8988T (cell line): ENCODE measurements around the gene GALNT2.

Experiments used
- DNase-seq: peaks from one replicate; pipeline ENCODE4 v3.0.0; 2011

Gene GALNT2

DNA sequence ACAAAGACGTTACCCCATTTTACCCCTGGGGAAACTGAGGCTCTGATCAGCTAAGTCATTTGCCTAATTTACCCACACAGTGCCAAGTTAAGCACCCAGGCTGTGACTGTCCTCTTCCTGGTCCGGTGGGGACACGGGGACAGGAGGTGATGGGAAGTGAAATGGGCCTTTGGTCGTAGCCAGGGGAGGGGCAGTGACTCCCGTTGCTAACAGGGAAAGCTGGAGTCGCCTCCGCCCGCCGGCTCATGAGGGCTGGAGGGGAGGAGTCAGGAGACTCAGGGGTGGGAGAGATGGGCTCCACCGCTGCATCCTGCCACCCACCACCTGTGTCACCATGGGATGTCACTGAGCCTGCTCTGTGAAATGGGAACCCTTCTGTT, 219.8 kb downstream of the GALNT2 start:
- no peak for DNase-seq

DNA sequence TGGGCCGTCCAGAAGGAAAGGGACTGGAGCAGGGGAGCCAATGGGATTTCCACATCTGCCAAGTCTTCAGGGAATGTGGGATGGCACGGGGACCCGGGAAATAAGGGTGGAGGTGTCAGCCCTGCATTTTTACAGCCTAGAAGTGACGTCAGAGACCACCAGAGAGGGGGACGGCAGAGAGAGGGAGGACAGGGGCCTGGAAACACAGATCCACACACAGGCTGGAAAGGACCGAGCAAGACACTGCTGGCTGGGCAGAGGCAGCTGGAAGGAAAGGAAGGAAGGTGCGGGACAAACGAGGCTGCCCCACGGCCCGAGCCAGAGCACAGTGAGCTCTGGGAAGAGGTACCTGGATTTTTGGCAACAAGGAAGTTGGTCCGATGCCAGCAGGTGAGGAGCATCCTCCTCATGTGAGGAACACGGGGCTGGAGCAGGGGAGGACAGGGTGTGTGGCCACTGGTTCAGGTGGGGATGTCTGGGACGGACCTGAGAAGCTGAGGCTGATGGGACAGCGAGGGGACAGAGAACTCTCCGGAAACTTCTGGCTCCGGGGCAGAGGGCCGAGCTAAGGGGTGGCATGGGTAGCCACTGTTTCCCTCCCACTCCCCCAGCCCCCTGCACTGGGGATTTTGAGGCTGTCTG, 220.8 kb downstream of the GALNT2 start:
- no peak for DNase-seq

DNA sequence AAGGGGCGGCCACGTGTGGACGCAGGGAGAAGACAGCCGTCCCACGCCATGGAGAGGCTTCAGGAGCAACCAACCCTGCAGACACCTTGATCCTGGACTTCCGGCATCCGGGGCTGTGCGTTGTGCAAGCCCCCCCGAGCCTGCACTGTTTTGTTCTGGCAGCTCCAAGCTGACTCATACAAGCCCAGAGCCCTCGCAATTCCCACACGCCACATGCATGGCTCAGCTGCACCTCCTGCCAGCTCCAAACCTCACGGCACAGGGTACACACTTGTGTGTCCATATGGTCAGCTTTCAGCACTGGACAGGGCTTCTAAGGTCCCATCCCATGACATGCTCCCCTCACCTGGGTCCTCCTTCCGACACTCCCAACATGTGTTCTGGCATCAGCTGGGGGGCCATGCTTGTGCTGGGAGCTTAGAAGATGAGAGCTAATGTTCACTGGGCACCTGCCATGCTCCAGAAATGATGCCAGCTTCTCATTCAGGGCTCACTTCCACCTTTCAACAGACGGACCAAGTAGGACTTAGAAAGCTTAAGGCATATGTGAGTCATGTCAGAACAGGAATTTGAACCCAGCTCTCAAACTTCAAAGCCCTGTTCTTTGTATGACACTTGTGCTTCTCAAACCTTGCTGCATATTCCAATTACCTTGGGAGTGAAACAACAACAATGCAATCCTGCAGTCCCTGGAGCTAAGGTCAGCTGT, 221.8 kb downstream of the GALNT2 start:
- no peak for DNase-seq

- DNase-seq: no peak
These were observed 222.3 kb downstream of the GALNT2 start for GRCh38 chr1:230289350-230289644.

DNA sequence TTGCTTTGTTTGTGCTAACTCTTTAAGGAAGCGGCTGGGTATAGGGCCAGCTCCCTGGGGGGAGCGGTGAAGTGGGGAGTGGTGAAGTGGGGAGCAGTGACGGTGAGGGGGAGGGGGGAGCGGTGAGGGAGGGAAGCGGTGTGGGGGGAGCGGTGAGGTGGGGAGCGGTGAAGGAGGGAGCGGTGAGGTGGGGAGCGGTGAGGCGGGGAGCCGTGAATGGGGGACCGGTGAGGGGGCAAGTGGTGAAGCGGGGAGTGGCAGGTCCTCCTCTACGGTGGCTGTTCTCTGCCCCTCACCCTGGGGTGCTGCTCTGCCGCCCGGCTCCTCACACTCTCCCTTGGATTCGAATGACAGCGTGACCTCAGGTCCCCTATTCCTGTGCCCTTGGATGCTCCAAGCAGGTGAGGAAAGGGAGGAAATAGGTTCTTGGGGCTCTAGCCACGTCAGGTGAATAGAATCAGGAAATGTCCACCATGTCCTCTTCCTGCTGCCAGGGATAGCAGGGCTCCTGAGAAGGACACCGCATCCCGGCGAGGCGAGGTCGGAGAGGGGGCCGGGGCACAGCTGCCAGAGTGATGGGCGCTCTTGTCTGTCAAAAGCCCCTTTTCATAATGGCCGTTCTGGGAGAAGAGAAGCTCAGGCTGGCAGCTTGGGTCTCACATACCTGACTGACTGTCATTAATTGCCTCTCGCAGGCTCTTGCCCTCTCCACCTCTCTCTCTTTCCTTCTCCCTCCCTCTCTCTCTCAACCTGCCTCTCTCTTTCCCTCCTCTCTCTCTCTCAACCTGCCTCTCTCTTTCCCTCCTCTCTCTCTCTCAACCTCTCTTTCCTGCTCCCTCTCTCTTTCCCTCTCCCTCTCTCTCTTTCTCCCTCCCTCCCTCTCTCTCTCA, 224.9 kb downstream of the GALNT2 start:
- DNase-seq: no peak

DNA sequence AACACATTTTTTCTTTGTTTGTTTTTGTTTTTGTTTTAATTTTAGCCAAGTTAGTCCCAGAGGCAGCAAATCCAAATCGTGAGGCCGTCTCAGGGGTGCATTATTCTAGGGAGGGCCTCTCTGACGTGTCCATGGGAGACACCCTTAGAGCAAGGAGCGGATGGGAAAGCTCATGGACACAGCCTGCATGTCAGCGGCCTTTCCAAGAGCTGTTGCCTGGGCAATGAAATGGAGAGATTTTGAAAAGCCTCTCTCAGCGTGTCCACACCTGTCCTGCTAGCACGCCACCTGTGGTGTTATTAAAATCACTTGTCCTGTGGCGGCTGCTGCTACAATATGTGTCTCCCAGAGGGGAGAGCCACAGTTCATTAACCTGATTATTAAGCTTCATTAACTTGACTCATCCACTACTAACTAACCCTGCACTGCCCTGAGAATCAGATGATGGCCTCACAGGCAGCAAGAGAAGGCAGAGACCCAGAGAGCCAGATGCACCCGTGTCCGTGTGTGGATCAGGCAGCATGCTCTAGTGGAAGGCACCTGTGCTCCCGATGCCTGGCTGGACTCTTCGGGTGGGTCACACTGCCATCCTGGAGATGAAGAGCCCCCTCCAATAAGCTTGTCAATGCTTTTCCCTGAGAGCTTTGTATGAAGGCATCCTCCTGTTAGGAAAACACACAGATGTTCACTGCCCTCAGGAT, 225.8 kb downstream of the GALNT2 start:
- no peak for DNase-seq

DNA sequence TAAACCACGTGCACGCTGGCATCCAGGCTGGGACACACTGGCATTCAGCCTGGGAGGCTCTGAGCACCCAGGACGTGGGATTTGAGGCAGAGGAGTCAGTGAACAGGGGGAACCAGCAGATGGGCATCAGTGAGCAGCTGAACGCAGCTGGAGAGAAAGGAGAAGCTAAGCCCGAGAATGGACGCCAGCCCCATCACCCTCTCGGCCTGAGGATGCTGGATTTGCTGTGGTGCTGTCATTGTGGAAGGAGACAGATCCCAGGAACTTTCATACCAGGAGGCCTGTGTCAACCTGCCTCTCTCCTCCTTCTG, 226.3 kb downstream of the GALNT2 start:
- no peak for DNase-seq

DNA sequence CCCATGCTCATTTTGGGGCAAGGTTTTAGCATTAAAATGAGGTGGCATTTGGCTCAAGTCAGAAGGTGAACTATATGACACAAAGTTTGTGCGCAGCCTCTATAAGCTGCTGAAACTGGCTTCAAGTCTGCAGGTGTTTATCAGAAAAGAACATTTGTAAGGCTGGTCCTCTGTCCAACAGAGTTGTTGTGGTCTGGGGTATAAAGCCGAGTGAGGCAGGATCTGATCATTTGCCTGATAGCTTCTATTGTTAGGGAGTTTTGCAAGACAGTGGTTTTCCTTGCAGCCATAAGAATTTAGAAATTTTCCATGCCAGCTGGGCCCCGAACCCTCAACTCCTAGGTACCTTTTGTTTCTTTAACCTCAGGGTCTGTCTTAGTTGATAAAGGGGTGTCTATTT, 228.3 kb downstream of the GALNT2 start:
- no peak for DNase-seq

- no peak for DNase-seq
These were observed 232.4 kb downstream of the GALNT2 start for GRCh38 chr1:230299191-230300006.

DNA sequence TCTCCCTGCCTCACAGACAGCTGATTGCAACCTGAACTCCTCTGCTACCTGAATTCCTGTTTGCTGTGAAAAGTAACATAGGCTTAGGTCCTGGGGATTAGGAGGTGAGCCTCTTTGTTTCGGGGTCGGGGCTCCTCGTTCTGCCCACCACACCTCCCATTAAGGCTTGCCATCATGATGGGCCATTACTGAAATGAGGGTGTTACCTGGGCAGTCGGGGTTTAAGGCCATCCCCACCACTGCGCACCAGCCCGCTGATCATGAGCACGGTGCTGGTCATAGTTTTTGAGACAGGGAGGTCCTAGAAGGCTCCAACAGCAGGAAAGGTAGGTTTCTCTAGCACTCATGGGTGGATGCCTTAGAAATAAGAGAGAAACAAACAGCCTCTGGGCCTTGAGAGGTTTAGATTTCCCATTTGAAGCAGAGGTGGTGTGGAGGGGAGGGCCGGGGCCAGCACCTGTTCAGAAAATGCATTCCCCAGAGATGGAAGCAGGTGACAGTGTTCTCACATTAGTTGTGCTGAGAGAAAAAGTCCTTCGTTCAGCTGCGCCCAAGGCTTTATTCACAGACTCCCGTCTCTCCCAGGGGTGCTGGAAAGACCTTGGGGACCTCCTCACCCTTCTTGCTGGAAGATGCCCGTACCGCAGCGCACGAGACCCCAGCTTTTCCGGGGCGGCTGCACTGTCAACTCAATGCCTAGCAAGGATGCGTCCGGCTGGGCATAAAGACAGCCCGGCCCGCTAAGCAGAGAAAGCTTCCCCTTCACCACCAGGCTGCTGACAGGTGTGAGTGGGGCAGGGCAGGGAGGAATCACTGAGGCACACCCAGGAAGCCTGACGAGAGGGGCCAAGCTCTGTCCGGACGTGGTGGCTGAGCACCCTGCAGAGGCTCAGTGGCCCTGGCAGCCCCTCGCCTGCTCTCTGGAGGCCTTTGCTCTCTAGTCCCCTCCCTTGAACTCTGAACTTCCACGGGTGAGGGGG, 233.6 kb downstream of the GALNT2 start:
- DNase-seq: no peak

DNA sequence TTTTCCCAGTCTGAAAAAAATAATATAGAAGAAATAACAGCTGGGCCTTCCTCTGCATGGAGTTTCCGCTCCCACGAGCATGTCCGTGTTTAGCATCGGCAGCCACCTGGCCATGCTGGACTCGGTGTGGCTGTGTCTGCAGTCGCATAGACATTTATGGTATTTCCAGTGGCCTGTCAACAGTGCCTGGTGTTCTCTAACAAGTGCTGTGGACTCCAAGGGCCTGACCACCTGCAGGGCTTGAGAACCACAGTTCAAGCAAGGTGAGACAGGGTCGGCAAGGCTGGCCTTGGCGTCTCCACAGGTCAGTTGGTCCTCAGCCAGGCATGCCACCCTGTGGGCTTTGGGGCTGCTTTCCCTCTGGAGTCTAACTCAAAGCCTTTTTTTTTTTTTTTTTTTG, 234.3 kb downstream of the GALNT2 start:
- DNase-seq: no peak

DNA sequence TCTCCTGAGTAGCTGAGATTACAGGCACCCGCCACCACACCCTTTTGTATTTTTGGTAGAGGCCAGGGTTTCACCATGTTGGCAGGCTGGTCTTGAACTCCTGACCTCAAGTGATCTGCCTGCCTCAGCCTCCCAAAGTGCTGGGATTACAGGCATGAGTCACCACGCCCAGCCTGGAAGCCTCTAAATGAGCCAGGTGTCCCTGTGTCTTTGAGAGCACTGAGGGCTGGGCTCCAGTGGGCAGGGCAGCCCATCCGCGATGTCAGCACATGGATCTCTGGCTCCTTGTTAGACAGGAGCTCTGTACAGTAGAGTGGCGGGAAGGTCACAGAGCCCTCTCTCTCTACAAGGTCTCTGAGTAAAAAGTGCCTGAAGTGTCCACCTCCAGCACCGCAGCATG, 234.8 kb downstream of the GALNT2 start:
- no peak for DNase-seq

- no peak for DNase-seq
These were observed 236.0 kb downstream of the GALNT2 start for GRCh38 chr1:230303069-230303468.

DNA sequence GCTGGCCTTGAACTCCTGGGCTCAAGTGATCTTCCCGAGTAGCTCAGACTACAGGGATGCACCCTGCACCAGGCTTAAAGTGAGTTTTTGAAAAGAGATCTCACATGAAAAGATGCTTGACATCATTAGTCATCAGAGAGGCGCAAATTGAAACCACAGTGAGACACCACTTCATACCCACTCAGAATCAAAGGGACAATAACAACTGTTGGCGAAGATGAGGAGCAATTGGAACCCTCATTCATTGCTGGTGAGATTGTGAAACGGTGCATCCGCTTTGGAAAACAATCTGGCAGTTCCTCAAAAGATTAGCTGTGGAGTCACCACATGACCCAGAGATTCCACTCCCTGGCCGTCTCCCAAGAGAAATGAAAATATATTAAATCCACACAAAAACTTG, 236.8 kb downstream of the GALNT2 start:
- DNase-seq: no peak

DNA sequence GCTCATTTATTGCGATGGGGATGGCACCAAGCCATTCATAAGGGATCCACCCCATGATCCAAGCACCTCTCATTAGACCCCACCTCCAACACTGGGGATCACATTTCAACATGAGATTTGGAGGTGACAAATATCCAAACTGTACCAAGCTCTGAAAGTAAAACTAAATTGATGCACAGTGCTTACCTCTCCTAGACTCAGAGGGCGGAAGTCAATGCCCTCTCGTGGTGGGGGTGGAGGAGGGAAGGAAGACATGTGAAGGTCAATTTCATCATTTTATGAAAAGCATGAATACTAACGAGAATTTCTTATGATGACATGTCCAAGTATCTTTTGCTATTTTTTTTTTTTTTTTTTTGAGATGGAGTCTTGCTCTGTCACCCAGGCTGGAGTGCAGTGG, 239.1 kb downstream of the GALNT2 start:
- no peak for DNase-seq

GRCh38 chr1:230307213-230307612, 240.2 kb downstream of the GALNT2 start:
- no peak for DNase-seq

- DNase-seq: no peak
These were observed 241.0 kb downstream of the GALNT2 start for GRCh38 chr1:230308039-230308438.

DNA sequence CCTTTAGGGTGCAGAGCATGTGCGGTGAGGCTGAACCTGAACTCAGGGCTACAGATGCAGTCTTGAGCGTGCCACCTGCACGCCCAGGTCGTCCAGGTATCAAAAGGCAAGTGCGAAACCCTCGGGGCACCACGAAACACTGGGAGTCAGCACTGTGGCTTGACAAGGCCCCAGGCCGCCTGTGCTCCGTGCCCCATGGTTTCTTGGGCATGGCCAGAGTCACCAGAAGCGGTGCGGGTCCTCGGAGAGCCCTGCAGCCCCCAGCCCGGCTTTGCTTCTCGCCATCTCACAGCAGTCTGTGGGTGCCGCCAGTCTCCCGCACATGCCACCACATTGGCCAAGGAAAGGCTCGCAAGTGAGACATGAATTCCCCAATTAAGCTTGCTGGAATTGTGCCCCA, 241.8 kb downstream of the GALNT2 start:
- no peak for DNase-seq

DNA sequence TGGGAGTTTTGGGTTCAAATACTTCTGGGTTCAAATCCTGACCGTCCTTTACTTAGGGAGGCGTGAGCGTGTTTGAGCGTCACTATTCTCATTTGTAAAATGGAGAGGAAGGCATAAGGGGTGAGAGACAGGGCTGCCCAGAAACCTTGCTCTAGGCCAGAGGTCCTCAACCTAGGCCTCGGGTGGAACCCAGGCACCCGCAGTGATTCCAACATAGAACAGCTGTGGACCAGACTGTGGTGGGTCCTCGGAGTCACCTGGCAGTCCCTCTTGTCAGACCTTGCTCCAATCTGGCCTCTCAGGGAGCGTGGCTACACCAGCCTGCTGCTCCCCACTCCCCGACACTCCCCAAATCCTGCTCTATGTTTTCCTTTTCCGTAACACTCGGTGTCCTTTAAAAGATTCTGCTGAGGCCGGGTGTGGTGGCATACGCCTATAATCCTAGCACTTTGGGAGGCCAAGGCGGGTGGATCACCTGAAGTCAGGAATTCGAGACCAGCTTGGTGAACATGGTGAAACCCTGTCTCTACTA, 242.7 kb downstream of the GALNT2 start:
- no peak for DNase-seq

DNA sequence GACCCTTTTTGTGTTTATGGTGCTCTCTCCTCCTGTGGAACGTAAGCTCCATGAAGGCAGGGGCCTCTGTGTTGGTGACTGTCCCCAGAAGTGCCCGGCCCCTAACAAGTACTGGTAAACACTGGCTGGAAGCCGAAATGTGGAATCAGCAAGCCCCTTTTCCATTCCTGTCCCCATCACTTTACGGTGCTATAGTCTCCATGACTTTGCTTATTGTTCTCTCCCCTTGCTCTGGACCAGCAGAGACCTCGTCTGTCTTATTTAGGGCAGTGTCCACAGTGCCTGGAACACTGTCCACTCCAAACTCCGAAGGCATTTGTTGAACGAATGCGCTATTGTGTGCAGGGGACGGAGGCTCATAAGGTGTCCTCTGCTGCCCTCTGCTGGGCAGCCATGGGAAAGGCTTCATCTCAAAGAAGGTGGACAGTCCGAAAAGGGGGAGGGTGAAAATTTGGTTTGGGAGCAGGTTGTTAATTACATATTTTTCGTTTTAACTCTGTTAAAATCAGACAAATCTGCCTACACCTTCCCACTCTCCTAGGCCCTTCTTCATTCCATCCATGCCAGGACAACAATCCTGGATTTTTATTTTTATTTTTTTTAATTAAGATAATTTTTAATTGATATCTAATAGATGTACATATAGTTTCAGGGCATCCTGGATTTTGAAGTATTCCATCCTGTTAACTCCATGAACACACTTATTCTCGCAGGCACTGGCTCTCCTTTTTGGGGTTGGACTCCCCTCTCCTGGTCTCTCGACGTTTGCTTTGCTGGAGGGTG, 243.5 kb downstream of the GALNT2 start:
- peak; percentile 77 for DNase-seq
